Measurements from ENCODE around the gene TRPM5. TPM values are rescaled to one million over a fixed set of nuclear protein-coding genes. Genes with fewer than 3 reads are reported as not detected.

The TRPM5 gene
- total RNA-seq, 4 donors from 2014 or later, result 0.21 TPM; not detected in 3

DNA sequence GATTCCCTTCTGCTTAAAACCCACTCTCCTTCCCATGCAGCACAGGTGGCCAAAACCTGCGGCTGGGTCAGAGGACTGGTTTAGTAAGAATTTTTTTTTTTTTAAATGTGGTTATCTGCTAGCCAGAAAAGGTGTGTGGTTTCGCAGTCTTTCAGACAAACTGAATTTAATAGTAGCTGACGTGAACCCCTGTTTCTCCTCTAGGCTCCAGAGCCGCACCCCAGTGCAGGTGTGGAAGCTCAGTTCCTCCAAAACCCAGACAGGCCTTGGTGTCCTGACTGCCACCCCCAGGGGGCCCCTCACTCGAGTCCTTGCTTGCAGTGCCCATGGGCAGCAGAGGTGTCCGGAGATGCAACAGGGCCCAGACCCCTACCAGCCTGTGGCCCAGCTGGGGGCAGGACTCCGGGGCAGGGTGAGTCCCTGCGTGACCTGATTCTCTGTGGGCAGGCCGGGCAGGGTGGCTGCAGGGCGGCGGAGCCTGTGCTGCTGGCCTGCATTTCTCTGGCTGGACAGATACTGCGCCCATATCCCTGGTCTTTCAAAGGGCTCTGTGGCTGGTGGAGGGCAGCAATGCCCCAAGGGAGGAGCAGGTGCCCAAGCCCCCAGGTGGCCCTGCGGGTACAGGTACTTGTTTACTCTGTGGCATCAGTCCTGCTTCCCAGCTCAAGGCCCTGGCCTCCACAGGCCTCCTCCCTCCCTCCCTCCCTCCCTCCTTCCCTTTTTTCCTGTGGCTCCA is 15.7 kb upstream of the TRPM5 start:
- H3K36me3 ChIP-seq, result no peaks in the 10 kb centered on the region
- no peaks in the 10 kb centered on the region for H3K27me3 ChIP-seq
- intact Hi-C loops (cut with DNase I; ENCODE audit: low total_unique reads), result no loop called here
- no peaks in the 10 kb centered on the region for H3K9me3 ChIP-seq
- H3K4me3 ChIP-seq, result no peak overlapping the region
- no peaks in the 10 kb centered on the region for H3K4me1 ChIP-seq
- DNase-seq, result no peak
- no peak overlapping the region for H3K27ac ChIP-seq
- TF ChIP-seq, protein P1, sequence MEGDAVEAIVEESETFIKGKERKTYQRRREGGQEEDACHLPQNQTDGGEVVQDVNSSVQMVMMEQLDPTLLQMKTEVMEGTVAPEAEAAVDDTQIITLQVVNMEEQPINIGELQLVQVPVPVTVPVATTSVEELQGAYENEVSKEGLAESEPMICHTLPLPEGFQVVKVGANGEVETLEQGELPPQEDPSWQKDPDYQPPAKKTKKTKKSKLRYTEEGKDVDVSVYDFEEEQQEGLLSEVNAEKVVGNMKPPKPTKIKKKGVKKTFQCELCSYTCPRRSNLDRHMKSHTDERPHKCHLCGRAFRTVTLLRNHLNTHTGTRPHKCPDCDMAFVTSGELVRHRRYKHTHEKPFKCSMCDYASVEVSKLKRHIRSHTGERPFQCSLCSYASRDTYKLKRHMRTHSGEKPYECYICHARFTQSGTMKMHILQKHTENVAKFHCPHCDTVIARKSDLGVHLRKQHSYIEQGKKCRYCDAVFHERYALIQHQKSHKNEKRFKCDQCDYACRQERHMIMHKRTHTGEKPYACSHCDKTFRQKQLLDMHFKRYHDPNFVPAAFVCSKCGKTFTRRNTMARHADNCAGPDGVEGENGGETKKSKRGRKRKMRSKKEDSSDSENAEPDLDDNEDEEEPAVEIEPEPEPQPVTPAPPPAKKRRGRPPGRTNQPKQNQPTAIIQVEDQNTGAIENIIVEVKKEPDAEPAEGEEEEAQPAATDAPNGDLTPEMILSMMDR (IDR thresholded peaks at IDR 0.05), result no peak
- TF ChIP-seq POLR2A (IDR thresholded peaks at IDR 0.05), result no peak

DNA sequence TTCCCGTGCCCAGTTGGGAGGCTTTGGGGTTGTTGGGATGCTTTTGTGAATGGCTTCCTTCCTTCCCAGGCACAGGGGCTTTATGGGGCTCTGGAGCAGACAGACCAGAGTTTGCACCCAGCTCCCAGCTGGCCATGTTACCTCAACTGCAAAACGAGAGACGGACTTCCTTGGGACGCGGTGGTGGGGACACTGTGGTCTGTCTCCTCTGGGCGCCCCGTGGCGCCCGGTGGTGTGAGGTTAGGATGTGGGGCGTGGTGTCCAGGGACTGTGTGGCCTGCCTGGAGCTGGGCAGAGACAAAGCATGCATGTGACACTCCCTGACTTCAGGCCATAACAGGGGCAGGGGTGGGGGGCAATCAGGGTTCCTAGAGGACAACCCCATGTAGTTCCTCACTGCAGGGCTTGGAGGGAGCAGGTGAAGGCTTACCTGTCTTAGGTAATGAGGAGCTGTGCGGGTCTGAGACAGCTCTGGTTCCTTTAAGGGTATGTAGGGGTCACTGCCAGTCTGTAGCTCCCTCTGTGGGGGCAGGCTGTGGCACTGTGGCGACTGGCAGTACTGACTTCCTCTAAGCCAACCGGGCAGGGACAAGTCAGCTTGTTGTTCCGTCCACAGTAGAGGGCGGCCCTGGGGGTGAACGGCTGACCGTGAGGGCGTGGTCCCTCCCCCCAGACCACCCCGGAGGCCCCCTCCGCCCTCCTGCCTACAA is 14.9 kb upstream of the TRPM5 start:
- no peak overlapping the region for H3K27ac ChIP-seq
- DNase-seq, result no peak
- H3K4me3 ChIP-seq, result no peak overlapping the region
- no peaks in the 10 kb centered on the region for H3K36me3 ChIP-seq
- TF ChIP-seq POLR2A (IDR thresholded peaks at IDR 0.05), result no peak
- TF ChIP-seq, protein P1 (IDR thresholded peaks at IDR 0.05), result no peak
- no peaks in the 10 kb centered on the region for H3K4me1 ChIP-seq
- H3K27me3 ChIP-seq, result no peaks in the 10 kb centered on the region
- no peaks in the 10 kb centered on the region for H3K9me3 ChIP-seq
- intact Hi-C loops (cut with DNase I; ENCODE audit: low total_unique reads), result no loop called here

DNA sequence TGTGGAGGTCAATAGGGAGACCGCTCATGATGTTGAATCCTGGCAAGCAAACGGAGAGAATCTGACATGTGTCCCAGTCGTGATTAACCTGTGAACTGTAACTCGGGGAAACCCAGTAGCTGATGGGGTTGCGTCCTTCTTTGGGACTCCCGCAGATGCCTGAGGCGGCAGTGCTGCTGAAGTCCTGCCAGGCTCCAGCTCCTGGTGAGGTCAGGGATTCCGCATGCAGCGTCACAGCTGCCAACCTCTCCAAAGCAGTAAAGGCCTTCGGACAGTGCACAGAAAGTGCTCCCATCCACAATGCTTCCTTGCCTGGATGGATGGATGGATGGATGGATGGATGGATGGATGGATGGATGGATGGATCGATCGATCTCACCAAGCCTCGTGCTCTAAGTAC is 14.0 kb upstream of the TRPM5 start:
- Histone ChIP-seq H3K36me3 (no peaks in the 10 kb centered on the region), H3K27me3 (no peaks in the 10 kb centered on the region), H3K27ac (no peak overlapping the region), H3K4me1 (no peaks in the 10 kb centered on the region), H3K4me3 (no peak overlapping the region), H3K9me3 (no peaks in the 10 kb centered on the region)
- intact Hi-C loops (cut with DNase I; ENCODE audit: low total_unique reads), result no loop called here
- DNase-seq, result no peak
- TF ChIP-seq, protein P1 (IDR thresholded peaks at IDR 0.05), result no peak
- no peak for TF ChIP-seq POLR2A (IDR thresholded peaks at IDR 0.05)

DNA sequence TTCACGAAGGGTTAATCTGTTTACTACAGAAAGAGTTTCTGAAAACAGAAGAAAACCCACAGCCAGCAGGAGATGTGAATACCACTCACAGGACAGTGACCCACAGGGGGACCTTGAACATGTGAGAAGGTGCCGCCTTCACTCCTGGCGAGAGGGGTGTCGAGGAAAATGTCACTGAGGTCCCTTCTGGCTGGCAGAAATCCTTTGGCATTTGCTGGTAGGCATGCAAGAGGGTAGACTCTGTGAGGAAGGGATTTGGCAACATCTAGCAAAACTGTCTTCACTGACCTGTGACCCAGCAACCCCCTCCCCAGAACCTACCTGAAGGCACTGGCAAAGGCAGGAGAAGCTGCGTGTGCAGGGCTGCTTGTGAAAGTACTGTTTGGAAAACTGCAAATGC is 9.1 kb upstream of the TRPM5 start:
- Histone ChIP-seq H3K36me3 (no peaks in the 10 kb centered on the region), H3K9me3 (no peaks in the 10 kb centered on the region), H3K27me3 (no peaks in the 10 kb centered on the region), H3K27ac (no peak overlapping the region), H3K4me3 (no peak overlapping the region), H3K4me1 (no peaks in the 10 kb centered on the region)
- TF ChIP-seq, protein P1 (IDR thresholded peaks at IDR 0.05), result no peak
- TF ChIP-seq POLR2A (IDR thresholded peaks at IDR 0.05), result no peak
- intact Hi-C loops (cut with DNase I; ENCODE audit: low total_unique reads), result no loop called here
- DNase-seq, result no peak

DNA sequence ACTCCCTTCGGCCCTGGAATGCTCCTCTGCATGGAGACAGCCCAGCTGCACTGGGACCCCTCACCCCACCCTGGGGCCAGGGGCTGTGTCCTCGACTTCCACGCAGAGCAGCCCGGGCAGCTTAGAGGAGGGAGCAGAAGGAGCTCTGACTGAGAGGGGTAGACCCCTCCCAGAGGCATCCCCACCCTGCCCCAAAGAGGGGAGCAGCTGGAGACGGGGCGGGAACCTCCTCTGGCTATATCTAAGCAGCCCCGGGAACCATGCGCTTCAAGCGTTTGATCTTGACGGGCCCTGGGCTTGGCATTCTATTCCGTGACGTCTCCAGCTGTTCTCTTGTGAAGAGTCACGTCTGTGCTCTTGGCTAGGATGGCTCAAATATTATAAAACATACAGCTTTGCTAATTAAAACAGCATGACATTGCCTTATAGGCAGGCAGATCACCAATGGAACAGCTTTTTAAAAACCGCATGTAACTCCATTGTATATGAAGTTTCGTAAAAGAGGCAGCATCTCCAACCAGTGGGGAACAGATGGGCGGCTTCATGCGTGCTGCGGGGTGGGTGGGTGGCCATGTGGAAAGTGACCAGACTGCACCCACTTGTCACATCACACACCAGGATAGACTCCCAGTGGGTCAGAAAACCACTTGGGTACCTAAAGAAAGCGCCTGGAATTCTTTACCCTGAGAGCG is 8.2 kb upstream of the TRPM5 start:
- TF ChIP-seq POLR2A (IDR thresholded peaks at IDR 0.05), result no peak
- TF ChIP-seq, protein P1 (IDR thresholded peaks at IDR 0.05), result no peak
- H3K4me3 ChIP-seq, result no peak overlapping the region
- H3K27ac ChIP-seq, result no peak overlapping the region
- H3K27me3 ChIP-seq, result no peaks in the 10 kb centered on the region
- H3K9me3 ChIP-seq, result no peaks in the 10 kb centered on the region
- no peaks in the 10 kb centered on the region for H3K36me3 ChIP-seq
- no peaks in the 10 kb centered on the region for H3K4me1 ChIP-seq
- intact Hi-C loops (cut with DNase I; ENCODE audit: low total_unique reads), result no loop called here
- DNase-seq, result no peak

Data from uterus (tissue), 4 donors.